CD14-positive monocyte (primary cell): Measurements from ENCODE around the gene GPAT3. TPM values are rescaled to one million over a fixed set of nuclear protein-coding genes. Genes with fewer than 3 reads are reported as not detected.

ENCODE experiments used
- DNase-seq, 3 donors: peaks; one replicate each; pipeline ENCODE4 v3.0.0-alpha.2; 2011 to 2022
- H2AFZ ChIP-seq: 2 replicates; pipeline ENCODE4 v1.6.0; 2012; ENCODE audit warnings: mild to moderate bottlenecking, low read depth, low read length, inconsistent platforms; ENCODE audit not compliant: insufficient read depth, poor library complexity, severe bottlenecking
- H3K27ac ChIP-seq, 2 donors: 1 replicate in 1 of 2; 2 replicates in 1 of 2; pipeline ENCODE4 v1.5.1; 2012 to 2013; ENCODE audit warnings: low read length in 2 of 2, control low read depth in 1 of 2, inconsistent platforms in 1 of 2, low read depth in 1 of 2, mild to moderate bottlenecking in 1 of 2
- H3K27me3 ChIP-seq, 2 donors: one replicate each; pipeline versions ENCODE4 v1.6.0 to v1.6.1; 2011 to 2013; ENCODE audit warnings: low read length in 2 of 2; ENCODE audit not compliant: control insufficient read depth in 2 of 2, insufficient read depth in 2 of 2
- H3K36me3 ChIP-seq, 2 donors: replicated peaks in 1 of 2; 1 replicate in 1 of 2; 2 replicates in 1 of 2; pipeline versions ENCODE4 v1.5.1 to v1.6.1; 2012 to 2013; ENCODE audit warnings: low read length in 2 of 2, control low read depth in 1 of 2, inconsistent platforms in 1 of 2, mild to moderate bottlenecking in 1 of 2; ENCODE audit not compliant: insufficient read depth in 2 of 2, control insufficient read depth in 1 of 2
- H3K4me1 ChIP-seq, 2 donors: 1 replicate in 1 of 2; 2 replicates in 1 of 2; pipeline versions ENCODE4 v1.5.1 to v1.6.1; 2012 to 2013; ENCODE audit warnings: low read length in 2 of 2, control low read depth in 1 of 2, inconsistent platforms in 1 of 2, mild to moderate bottlenecking in 1 of 2, moderate library complexity in 1 of 2; ENCODE audit not compliant: insufficient read depth in 2 of 2, control insufficient read depth in 1 of 2
- H3K4me2 ChIP-seq: replicated peaks from 2 replicates; pipeline ENCODE3; 2012; ENCODE audit warnings: low read length, moderate library complexity, mild to moderate bottlenecking; ENCODE audit not compliant: poor library complexity, severe bottlenecking; ENCODE audit errors: extremely low read depth
- H3K4me3 ChIP-seq, 3 experiments: fragments of 200-600 bp in 1 of 3; sonication (generic) in 1 of 3; replicated peaks in 1 of 3; 1 replicate in 2 of 3; 2 replicates in 1 of 3; pipeline ENCODE4 v1.5.1; 2011 to 2013; ENCODE audit warnings: low read length in 3 of 3, mild to moderate bottlenecking in 3 of 3, control low read depth in 2 of 3, low read depth in 2 of 3, inconsistent platforms in 1 of 3, moderate library complexity in 1 of 3
- H3K79me2 ChIP-seq: 2 replicates; pipeline ENCODE4 v1.6.0; 2012; ENCODE audit warnings: mild to moderate bottlenecking, control low read depth, inconsistent platforms, low read length, moderate library complexity; ENCODE audit not compliant: insufficient read depth
- H3K9ac ChIP-seq: 2 replicates; pipeline ENCODE4 v1.6.0; 2017; ENCODE audit warnings: low read length, mild to moderate bottlenecking; ENCODE audit not compliant: insufficient read depth, poor library complexity, severe bottlenecking
- H3K9me3 ChIP-seq, 2 donors: replicated peaks in 1 of 2; 1 replicate in 1 of 2; 2 replicates in 1 of 2; pipeline versions ENCODE4 v1.5.1 to v1.6.1; 2012 to 2013; ENCODE audit warnings: low read length in 2 of 2, control low read depth in 1 of 2; ENCODE audit not compliant: control insufficient read depth in 1 of 2, insufficient read depth in 1 of 2
- H4K20me1 ChIP-seq: 2 replicates; pipeline ENCODE4 v1.6.0; 2012; ENCODE audit warnings: mild to moderate bottlenecking, low read length, control low read depth, moderate library complexity; ENCODE audit not compliant: insufficient read depth
- H3K27ac Mint-ChIP-seq, 7 donors: one replicate each; pipeline ENCODE4 v1.8.0; 2020; ENCODE audit warnings: mild to moderate bottlenecking in 7 of 7, mixed read lengths in 7 of 7, moderate library complexity in 6 of 7, inconsistent platforms in 2 of 7
- H3K27me3 Mint-ChIP-seq, 3 donors: one replicate each; pipeline ENCODE4 v1.8.0; 2021 to 2022; ENCODE audit warnings: low read depth in 3 of 3, mild to moderate bottlenecking in 3 of 3, mixed read lengths in 3 of 3, moderate library complexity in 3 of 3, inconsistent platforms in 1 of 3
- H3K36me3 Mint-ChIP-seq, 2 donors: one replicate each; pipeline ENCODE4 v1.8.0; 2020; ENCODE audit warnings: mixed read lengths in 2 of 2, inconsistent platforms in 1 of 2, mild to moderate bottlenecking in 1 of 2
- H3K4me1 Mint-ChIP-seq: one replicate; pipeline ENCODE4 v1.8.0; 2020; ENCODE audit warnings: mild to moderate bottlenecking, mixed read lengths
- H3K4me3 Mint-ChIP-seq, 2 donors: one replicate each; pipeline ENCODE4 v1.8.0; 2020; ENCODE audit warnings: mild to moderate bottlenecking in 2 of 2, mixed read lengths in 2 of 2, moderate library complexity in 1 of 2
- H3K9me3 Mint-ChIP-seq, 7 donors: one replicate each; pipeline ENCODE4 v1.8.0; 2020 to 2022; ENCODE audit warnings: mixed read lengths in 7 of 7, mild to moderate bottlenecking in 6 of 7, moderate library complexity in 6 of 7, inconsistent platforms in 2 of 7
- CTCF ChIP-seq: fragments of 200-600 bp; IDR thresholded peaks from one replicate; pipeline ENCODE4 v1.8.0; 2022; ENCODE audit warnings: antibody characterized with exemption, mild to moderate bottlenecking
- WGBS: methylation state at CpG from one replicate; pipeline ENCODE4 v1.1.5; 2013; ENCODE audit warnings: missing lambda C conversion rate; ENCODE audit not compliant: insufficient coverage; 5-methylcytosine and 5-hydroxymethylcytosine counted together
- intact Hi-C, 2 donors: fragments of 100-400 bp; cut with micrococcal nuclease; formaldehyde crosslinking; loops; one replicate each; pipeline versions ENCODE4 v1.15.0 to v1.15.1; 2023
- polyA plus RNA-seq, 3 donors: library from polyadenylated mRNA; depleted of rRNA in 1 of 3; unstranded in 2 of 3; stranded (reverse) in 1 of 3; fragments of 300-500 nt in 2 of 3; fragments of >200 nt in 1 of 3; fragmentation: Illumina TruSeq in 2 of 3; gene quantifications; 1 replicate in 2 of 3; 2 replicates in 1 of 3; pipeline ENCODE4 v1.2.3, GENCODE V29; 2012 to 2021

GPAT3 gene
- polyA plus RNA-seq, 3 donors = 20.9 to 46.2 (median 44.2) TPM

GRCh38 chr4:83552083-83552482 lies 16.2 kb downstream of the GPAT3 start:
- H3K9me3 Mint-ChIP-seq = no peaks in the 10 kb centered on the region
- peaks cover 66% of the 10 kb centered on the region for H3K4me1 Mint-ChIP-seq
- H3K79me2 ChIP-seq = peaks cover 68% of the 10 kb centered on the region
- peaks cover 3% of the 10 kb centered on the region for H4K20me1 ChIP-seq
- H3K9me3 ChIP-seq = no peaks in the 10 kb centered on the region
- no peak overlapping the region for H2AFZ ChIP-seq
- intact Hi-C loops = no loop called here
- peak overlapping the region; percentile 56 to 90 (median 85) for H3K27ac Mint-ChIP-seq
- H3K36me3 Mint-ChIP-seq = peaks cover 27 to 30% of the 10 kb centered on the region in 2 donors
- H3K4me1 ChIP-seq = peaks cover 64 to 73% of the 10 kb centered on the region in 2 donors
- DNase-seq = peak in 1 of 3 donors; percentile 37
- no CpG with 5 or more reads among the region's 3 CpGs for WGBS
- H3K4me3 Mint-ChIP-seq = no peak overlapping the region
- H3K27ac ChIP-seq = peak overlapping the region in 1 of 2 donors; percentile 79
- no peak overlapping the region for H3K4me2 ChIP-seq
- H3K27me3 Mint-ChIP-seq = peaks cover 0 to 2% (median 0%) of the 10 kb centered on the region in 3 donors
- no peak overlapping the region for H3K9ac ChIP-seq
- H3K4me3 ChIP-seq = no peak overlapping the region
- no peaks in the 10 kb centered on the region for H3K27me3 ChIP-seq
- no peaks in the 10 kb centered on the region for H3K36me3 ChIP-seq
- TF ChIP-seq CTCF = no peak

- H3K4me2 ChIP-seq = peak overlapping the region; percentile 14
- peaks cover 72% of the 10 kb centered on the region for H3K79me2 ChIP-seq
- Mint-ChIP-seq H3K27me3 (peaks cover 0 to 2% (median 0%) of the 10 kb centered on the region in 3 donors), H3K27ac (peak overlapping the region; percentile 56 to 90 (median 85)), H3K4me1 (peaks cover 68% of the 10 kb centered on the region), H3K9me3 (no peaks in the 10 kb centered on the region), H3K36me3 (peaks cover 27 to 30% of the 10 kb centered on the region in 2 donors), H3K4me3 (no peak overlapping the region)
- H3K9ac ChIP-seq = no peak overlapping the region
- H3K4me3 ChIP-seq = no peak overlapping the region
- intact Hi-C loops = no loop called here
- H4K20me1 ChIP-seq = peaks cover 3% of the 10 kb centered on the region
- H3K4me1 ChIP-seq = peaks cover 64 to 73% of the 10 kb centered on the region in 2 donors
- H3K36me3 ChIP-seq = no peaks in the 10 kb centered on the region
- no peaks in the 10 kb centered on the region for H3K9me3 ChIP-seq
- H3K27ac ChIP-seq = peak overlapping the region; percentile 19 to 79
- WGBS = 0% methylated on average over 1 of the region's 2 CpGs
- DNase-seq = peak; percentile 47 to 74 (median 70)
- H2AFZ ChIP-seq = no peak overlapping the region
- no peak for TF ChIP-seq CTCF
- H3K27me3 ChIP-seq = no peaks in the 10 kb centered on the region
Observed at GRCh38 chr4:83552924-83553323, 17.0 kb downstream of the GPAT3 start.
